Activated CD4-positive, alpha-beta T cell treated with anti-CD3 and anti-CD28 coated beads, Interleukin-2, amount 10 ng/mL, durations not matched to agents 7 days and 5 days (primary cell): ENCODE data around the gene CDAN1. TPM values are rescaled to one million over a fixed set of nuclear protein-coding genes. Genes with fewer than 3 reads are reported as not detected.

Experiments used
- CTCF ChIA-PET: fragments of 350-600 bp; sonication (Branson Sonifier 250); formaldehyde crosslinking; loops from one replicate; lab custom pipeline; 2021; ENCODE audit warnings: antibody characterized with exemption; lab: Charles Lee
- POLR2A ChIA-PET: fragments of 350-600 bp; sonication (Branson Sonifier 250); formaldehyde crosslinking; loops from one replicate; lab custom pipeline; 2021; ENCODE audit warnings: antibody characterized with exemption; lab: Charles Lee
- DNase-seq: peaks from one replicate; pipeline ENCODE4 v3.0.0-alpha.2; 2020
- H3K27ac Mint-ChIP-seq: one replicate; pipeline ENCODE4 v1.8.0; 2021; ENCODE audit warnings: mild to moderate bottlenecking, moderate library complexity, mixed read lengths
- H3K27me3 Mint-ChIP-seq: one replicate; pipeline ENCODE4 v1.8.0; 2021; ENCODE audit warnings: mixed read lengths
- H3K36me3 Mint-ChIP-seq: one replicate; pipeline ENCODE4 v1.8.0; 2021; ENCODE audit warnings: low read depth, mixed read lengths
- H3K4me1 Mint-ChIP-seq: one replicate; pipeline ENCODE4 v1.8.0; 2021; ENCODE audit warnings: mixed read lengths
- H3K4me3 Mint-ChIP-seq: one replicate; pipeline ENCODE4 v1.8.0; 2021; ENCODE audit warnings: mild to moderate bottlenecking, moderate library complexity, mixed read lengths
- H3K9me3 Mint-ChIP-seq: one replicate; pipeline ENCODE4 v1.8.0; 2021; ENCODE audit warnings: mixed read lengths
- total RNA-seq, 2 experiments: library from RNA; stranded (reverse); gene quantifications; one replicate each; pipeline ENCODE4 v1.2.3, GENCODE V29; 2021

CDAN1 gene
- total RNA-seq, 2 experiments from 2014 or later = 23.8 to 25.2 TPM

- Mint-ChIP-seq H3K9me3 (no peaks in the 10 kb centered on the region), H3K27me3 (no peaks in the 10 kb centered on the region), H3K36me3 (peaks cover 6% of the 10 kb centered on the region), H3K4me1 (peaks cover 5% of the 10 kb centered on the region), H3K4me3 (no peak overlapping the region), H3K27ac (no peak overlapping the region)
- ChIA-PET CTCF (interaction anchor here (1.0 kb wide), 1 partner anchor 249 kb away, joined by 5 read pairs; no protein-coding TSS in a partner anchor), POLR2A (no interaction called here)
- no peak for DNase-seq
Measured at GRCh38 chr15:42674472-42674871, 62.5 kb downstream of the CDAN1 start.

Other genes starting within 250 kb of the CDAN1 start
- 10 to 100 TPM; 45.8 to 56.0 TPM for gene ZNF106, start 246.0 kb downstream of the CDAN1 start, total RNA-seq
- 10 to 100 TPM; 50.7 to 63.1 TPM for gene SNAP23, start 241.5 kb downstream of the CDAN1 start, total RNA-seq
- 10 to 100 TPM; 19.1 to 20.3 TPM for gene LRRC57, start 188.3 kb downstream of the CDAN1 start, total RNA-seq
- gene HAUS2, start 188.3 kb downstream of the CDAN1 start, total RNA-seq = 10 to 100 TPM; 36.7 to 42.9 TPM
- gene STARD9, start 161.5 kb downstream of the CDAN1 start, total RNA-seq = 10 to 100 TPM in 1 of 2 experiments, 1 to 10 TPM in 1; 8.8 to 11.6 TPM
- gene TTBK2, start 183.7 kb upstream of the CDAN1 start, total RNA-seq = 10 to 100 TPM; 12.1 to 12.3 TPM